Astrocyte of the spinal cord (primary cell): ENCODE results near the gene ZNF672.

ENCODE experiments used
- DNase-seq: peaks from one replicate; pipeline ENCODE4 v3.0.0; 2011; ENCODE audit warnings: low read depth, low spot score
- H3K4me3 ChIP-seq: 2 replicates; pipeline ENCODE4 v1.5.1; 2011; ENCODE audit warnings: low read depth, mild to moderate bottlenecking, low read length, moderate library complexity
- CTCF ChIP-seq: IDR thresholded peaks from 2 replicates; pipeline ENCODE4 v1.5.1; 2012; ENCODE audit warnings: low read depth, mild to moderate bottlenecking, low read length, inconsistent platforms
- in situ Hi-C: cut with HindIII; loops from 2 replicates; pipeline ENCODE4 v1.10.0; 2017; ENCODE audit warnings: low sequenced_read_pairs

The ZNF672 gene

GRCh38 chr1:248892590-248892989 lies 54.6 kb downstream of the ZNF672 start:
- in situ Hi-C loops = no loop called here
- DNase-seq = no peak
- TF ChIP-seq CTCF = no peak
- H3K4me3 ChIP-seq = no peak overlapping the region

- in situ Hi-C loops = no loop called here
- no peak overlapping the region for H3K4me3 ChIP-seq
- no peak for DNase-seq
- TF ChIP-seq CTCF = no peak
Measured at GRCh38 chr1:248894837-248895236, 56.8 kb downstream of the ZNF672 start.

GRCh38 chr1:248897412-248898337 lies 59.7 kb downstream of the ZNF672 start:
- in situ Hi-C loops = no loop called here
- H3K4me3 ChIP-seq = no peak overlapping the region
- no peak for TF ChIP-seq CTCF
- no peak for DNase-seq
